ENCODE results near the gene NEK9. TPM values are rescaled to one million over a fixed set of nuclear protein-coding genes. Genes with fewer than 3 reads are reported as not detected.

Gene NEK9
- total RNA-seq, 1 experiment from 2014 or later: 40.7 TPM

- intact Hi-C loops (cut with micrococcal nuclease; ENCODE audit: unreplicated experiment) (no loop called here), in situ Hi-C loops (cut with HindIII; ENCODE audit: low pct_unique_long_range_greater_than_20kb, low sequenced_read_pairs) (no loop called here)
- Histone ChIP-seq H3K4me3 (ENCODE audit: low read depth in 2 of 2, low read length in 2 of 2) (no peak overlapping the region), H3K36me3 (ENCODE audit: control insufficient read depth, insufficient read depth, low read length) (no peaks in the 10 kb centered on the region), H3K27ac (ENCODE audit: low read length) (no peak overlapping the region), H3K27me3 (ENCODE audit: control insufficient read depth, insufficient read depth, low read length) (no peaks in the 10 kb centered on the region), H3K9me3 (ENCODE audit: control insufficient read depth, insufficient read depth, low read depth, low read length) (no peaks in the 10 kb centered on the region), H3K4me1 (ENCODE audit: control insufficient read depth, insufficient read depth, low read length) (peaks cover 7% of the 10 kb centered on the region; the same call in 1 of the 2 replicates)
- CTCF ChIA-PET: no interaction called here
- BruUV-seq (replicated peaks): no TSS peak
- TF ChIP-seq TCF7L2 (IDR thresholded peaks at IDR 0.05; ENCODE audit: low read depth, low read length): no peak
- TF ChIP-seq REST (IDR thresholded peaks at IDR 0.05; ENCODE audit: insufficient read depth in 1 of 2, low read depth in 2 of 2, low read length in 1 of 2): no peak
- no peak for TF ChIP-seq POLR2AphosphoS5 (IDR thresholded peaks at IDR 0.05; ENCODE audit: low read depth, low read length)
- no peak for TF ChIP-seq CTCF (IDR thresholded peaks at IDR 0.05)
- TF ChIP-seq SIN3A (IDR thresholded peaks at IDR 0.05; ENCODE audit: borderline replicate concordance, insufficient read depth, low read depth, low read length): no peak
- no peak for DNase-seq (ENCODE audit: low read depth, low spot score)
- no peak for ATAC-seq
- POLR2A ChIA-PET: no interaction called here
Measured at GRCh38 chr14:75048101-75048500, 78.7 kb downstream of the NEK9 start.

- intact Hi-C loops (cut with micrococcal nuclease; ENCODE audit: unreplicated experiment) (no loop called here), in situ Hi-C loops (cut with HindIII; ENCODE audit: low pct_unique_long_range_greater_than_20kb, low sequenced_read_pairs) (no loop called here)
- Histone ChIP-seq H3K27ac (ENCODE audit: low read length) (no peak overlapping the region), H3K9me3 (ENCODE audit: control insufficient read depth, insufficient read depth, low read depth, low read length) (no peaks in the 10 kb centered on the region), H3K36me3 (ENCODE audit: control insufficient read depth, insufficient read depth, low read length) (no peaks in the 10 kb centered on the region), H3K4me1 (ENCODE audit: control insufficient read depth, insufficient read depth, low read length) (peaks cover 7% of the 10 kb centered on the region; the same call in 1 of the 2 replicates), H3K4me3 (ENCODE audit: low read depth in 2 of 2, low read length in 2 of 2) (no peak overlapping the region), H3K27me3 (ENCODE audit: control insufficient read depth, insufficient read depth, low read length) (no peaks in the 10 kb centered on the region)
- POLR2A ChIA-PET: no interaction called here
- DNase-seq (ENCODE audit: low read depth, low spot score) (no peak), ATAC-seq (no peak)
- no TSS peak for BruUV-seq (replicated peaks)
- TF ChIP-seq TCF7L2 (IDR thresholded peaks at IDR 0.05; ENCODE audit: low read depth, low read length) (no peak), REST (IDR thresholded peaks at IDR 0.05; ENCODE audit: insufficient read depth in 1 of 2, low read depth in 2 of 2, low read length in 1 of 2) (no peak), CTCF (IDR thresholded peaks at IDR 0.05) (no peak), POLR2AphosphoS5 (IDR thresholded peaks at IDR 0.05; ENCODE audit: low read depth, low read length) (no peak), SIN3A (IDR thresholded peaks at IDR 0.05; ENCODE audit: borderline replicate concordance, insufficient read depth, low read depth, low read length) (no peak)
- CTCF ChIA-PET: no interaction called here
Measured at GRCh38 chr14:75047506-75047905, 79.3 kb downstream of the NEK9 start.
